SK-N-SH (cell line): Measurements from ENCODE around the gene ATE1. TPM values are rescaled to one million over a fixed set of nuclear protein-coding genes. Genes with fewer than 3 reads are reported as not detected.

ENCODE experiments used
- CTCF ChIA-PET: fragments of 300-600, 350-600 bp; formaldehyde crosslinking; extraction: SDS; loops from one replicate; lab custom pipeline; 2021; lab: Yijun Ruan, JAX
- POLR2A ChIA-PET: fragments of 350-600 bp; sonication (Branson Sonifier 250); formaldehyde crosslinking; extraction: SDS; loops from one replicate; lab custom pipeline; 2020; ENCODE audit warnings: antibody characterized with exemption, inconsistent platforms; lab: Yijun Ruan, JAX
- DNase-seq: peaks from one replicate; pipeline ENCODE4 v3.0.0; 2012
- H2AFZ ChIP-seq: fragments of 200-600 bp; sonication (generic); 2 replicates; pipeline ENCODE4 v1.8.1; 2016; ENCODE audit warnings: antibody characterized with exemption, mild to moderate bottlenecking, low read depth
- H3F3A ChIP-seq: fragments of 200-600 bp; sonication (generic); replicated peaks from 2 replicates; pipeline ENCODE3; 2016; ENCODE audit warnings: antibody characterized with exemption, mild to moderate bottlenecking; ENCODE audit not compliant: insufficient read depth
- H3K27ac ChIP-seq, 2 experiments: fragments of 200-500 bp in 1 of 2; fragments of 200-600 bp in 1 of 2; sonication (Bioruptor generic) in 1 of 2; sonication (generic), shearing (Covaris generic) in 1 of 2; 2 replicates each; pipeline versions ENCODE4 v1.5.1 to v1.6.1; 2014 to 2016; ENCODE audit warnings: low read depth in 2 of 2, inconsistent platforms in 1 of 2, low read length in 1 of 2, mild to moderate bottlenecking in 1 of 2, mixed read lengths in 1 of 2
- H3K27me3 ChIP-seq: fragments of 200-600 bp; sonication (generic), shearing (Covaris generic); 2 replicates; pipeline ENCODE4 v1.6.1; 2016; ENCODE audit warnings: mixed run types; ENCODE audit not compliant: insufficient read depth
- H3K36me3 ChIP-seq, 2 experiments: fragments of 200-500 bp in 1 of 2; fragments of 200-600 bp in 1 of 2; sonication (Bioruptor generic) in 1 of 2; sonication (generic) in 1 of 2; replicated peaks in 1 of 2; 2 replicates each; pipeline versions ENCODE3 to v1.5.1; 2014 to 2016; ENCODE audit warnings: low read length in 1 of 2, mild to moderate bottlenecking in 1 of 2; ENCODE audit not compliant: insufficient read depth in 2 of 2, control insufficient read depth in 1 of 2
- H3K4me1 ChIP-seq, 2 experiments: fragments of 200-500 bp in 1 of 2; fragments of 200-600 bp in 1 of 2; sonication (Bioruptor generic) in 1 of 2; sonication (generic), shearing (Covaris generic) in 1 of 2; 2 replicates each; pipeline versions ENCODE4 v1.5.1 to v1.6.1; 2014 to 2016; ENCODE audit warnings: low read depth in 1 of 2, low read length in 1 of 2, mixed run types in 1 of 2; ENCODE audit not compliant: insufficient read depth in 2 of 2, control insufficient read depth in 1 of 2
- H3K4me2 ChIP-seq: fragments of 200-600 bp; sonication (generic), shearing (Covaris generic); 2 replicates; pipeline ENCODE4 v1.6.1; 2017; ENCODE audit warnings: mixed run types
- H3K4me3 ChIP-seq, 2 experiments: fragments of 200-500 bp in 1 of 2; fragments of 200-600 bp in 1 of 2; sonication (Bioruptor generic) in 1 of 2; sonication (generic), shearing (Covaris generic) in 1 of 2; 2 replicates each; pipeline versions ENCODE4 v1.5.1 to v1.8.1; 2014 to 2016; ENCODE audit warnings: low read depth in 2 of 2, inconsistent platforms in 1 of 2, low read length in 1 of 2, mild to moderate bottlenecking in 1 of 2, mixed read lengths in 1 of 2, moderate library complexity in 1 of 2
- H3K79me2 ChIP-seq: fragments of 200-600 bp; sonication (generic); 2 replicates; pipeline ENCODE4 v1.8.1; 2017; ENCODE audit warnings: mild to moderate bottlenecking; ENCODE audit not compliant: insufficient read depth
- H3K9ac ChIP-seq: fragments of 200-600 bp; sonication (generic); 2 replicates; pipeline ENCODE4 v1.6.1; 2017; ENCODE audit warnings: mixed run types
- H3K9me2 ChIP-seq: fragments of 200-600 bp; sonication (generic); 2 replicates; pipeline ENCODE4 v1.6.1; 2017; ENCODE audit warnings: mixed run types
- H3K9me3 ChIP-seq: fragments of 200-600 bp; sonication (generic); 2 replicates; pipeline ENCODE4 v1.6.1; 2017; ENCODE audit warnings: mixed run types, mild to moderate bottlenecking, moderate library complexity
- H4K20me1 ChIP-seq: fragments of 200-600 bp; sonication (generic); 2 replicates; pipeline ENCODE4 v1.6.1; 2017; ENCODE audit warnings: mild to moderate bottlenecking, mixed run types; ENCODE audit not compliant: insufficient read depth
- CHD2 ChIP-seq: fragments of 150-350 bp; IDR thresholded peaks from 2 replicates; pipeline ENCODE4 v1.6.1; 2018; ENCODE audit warnings: low read length; ENCODE audit not compliant: partially characterized antibody
- CTCF ChIP-seq: fragments of 200-600 bp; sonication (generic); IDR thresholded peaks from 2 replicates; pipeline ENCODE4 v1.6.1; 2017; ENCODE audit warnings: antibody characterized with exemption, mild to moderate bottlenecking, moderate library complexity
- ELF1 ChIP-seq: IDR thresholded peaks from 2 replicates; pipeline ENCODE4 v1.4.0; 2012
- EZH2phosphoT487 ChIP-seq: fragments of 200-600 bp; sonication (generic); IDR thresholded peaks from 2 replicates; pipeline ENCODE4 v1.6.1; 2017; ENCODE audit warnings: low read depth, mixed run types, mild to moderate bottlenecking, antibody characterized with exemption, moderate library complexity, borderline replicate concordance
- FOSL2 ChIP-seq: IDR thresholded peaks from 2 replicates; pipeline ENCODE4 v1.4.0; 2012; ENCODE audit warnings: low read depth, mild to moderate bottlenecking, moderate library complexity, borderline replicate concordance
- MAX ChIP-seq: IDR thresholded peaks from 2 replicates; pipeline ENCODE4 v1.4.0; 2012; ENCODE audit warnings: low read depth
- NRF1 ChIP-seq: IDR thresholded peaks from 2 replicates; pipeline ENCODE4 v1.6.1; 2012; ENCODE audit warnings: low read depth, mild to moderate bottlenecking, low read length
- PBX3 ChIP-seq: IDR thresholded peaks from 2 replicates; pipeline ENCODE4; 2012
- POLR2AphosphoS5 ChIP-seq: IDR thresholded peaks from 2 replicates; pipeline ENCODE4 v1.6.1; 2012; ENCODE audit warnings: low read depth, low read length
- RCOR1 ChIP-seq: fragments of 150-350 bp; IDR thresholded peaks from 2 replicates; pipeline ENCODE4 v1.6.1; 2017; ENCODE audit warnings: antibody characterized with exemption, low read length
- RFX5 ChIP-seq: IDR thresholded peaks from 2 replicates; pipeline ENCODE4 v1.6.1; 2012; ENCODE audit warnings: mild to moderate bottlenecking, improper control_type of control experiment, low read length
- RXRA ChIP-seq: IDR thresholded peaks from 2 replicates; pipeline ENCODE4 v1.4.0; 2012; ENCODE audit warnings: low read depth, mild to moderate bottlenecking, borderline replicate concordance
- SMC3 ChIP-seq: IDR thresholded peaks from 2 replicates; pipeline ENCODE4 v1.6.1; 2012; ENCODE audit warnings: low read depth, low read length, improper control_type of control experiment
- TAF1 ChIP-seq: IDR thresholded peaks from 2 replicates; pipeline ENCODE4 v1.6.1; 2012; ENCODE audit warnings: low read depth, mild to moderate bottlenecking, low read length, moderate library complexity, borderline replicate concordance
- TCF12 ChIP-seq: IDR thresholded peaks from 2 replicates; pipeline ENCODE4 v1.4.0; 2012
- USF2 ChIP-seq: fragments of 150-350 bp; IDR thresholded peaks from 2 replicates; pipeline ENCODE4 v1.6.1; 2017; ENCODE audit warnings: antibody characterized with exemption, low read length, low read depth, borderline replicate concordance
- ZBTB33 ChIP-seq: IDR thresholded peaks from 2 replicates; pipeline ENCODE4 v1.4.0; 2012; ENCODE audit warnings: low read depth, borderline replicate concordance
- WGBS: methylation state at CpG from one replicate; pipeline ENCODE4 v1.1.6; 2017; ENCODE audit warnings: low lambda C conversion rate; 5-methylcytosine and 5-hydroxymethylcytosine counted together
- polyA plus RNA-seq, 3 experiments: library from polyadenylated mRNA; depleted of rRNA; stranded (reverse); fragments of >200 nt; gene quantifications; 2 replicates each; pipeline ENCODE4 v1.2.3, GENCODE V29; 2012

ATE1 gene
- polyA plus RNA-seq, 1 of the 3 experiments (the other 2 are of a cell fraction) = 6.3 TPM

GRCh38 chr10:121713486-121713885, 214.3 kb downstream of the ATE1 start:
- Histone ChIP-seq H3K4me3 (no peak overlapping the region), H3F3A (peaks cover 4% of the 10 kb centered on the region), H3K79me2 (no peaks in the 10 kb centered on the region), H3K9me2 (no peaks in the 10 kb centered on the region), H3K9ac (no peak overlapping the region), H4K20me1 (no peaks in the 10 kb centered on the region), H3K4me2 (no peak overlapping the region), H2AFZ (no peak overlapping the region), H3K4me1 (peaks cover 0 to 19% of the 10 kb centered on the region in 2 experiments; a peak in 2 of 4 replicates), H3K36me3 (no peaks in the 10 kb centered on the region), H3K27ac (no peak overlapping the region), H3K27me3 (no peaks in the 10 kb centered on the region)
- ChIA-PET POLR2A (no interaction called here), CTCF (interaction anchor here (0.7 to 2.0 kb wide), 4 partner anchors 17 to 116 kb away, joined by 3 to 6 read pairs (median 4); no protein-coding TSS in a partner anchor)
- 60% methylated on average over 5 of the region's 5 CpGs for WGBS
- no peak for DNase-seq
- no peak for TF ChIP-seq TCF12
- no peak for TF ChIP-seq MAX
- TF ChIP-seq, all 33 proteins: peak for 0
- H3K9me3 ChIP-seq = no peaks in the 10 kb centered on the region

GRCh38 chr10:121710971-121711370, 216.9 kb downstream of the ATE1 start:
- H3K9ac ChIP-seq = no peak overlapping the region
- DNase-seq = peak; percentile 38
- H3K36me3 ChIP-seq = no peaks in the 10 kb centered on the region
- no peak overlapping the region for H3K4me3 ChIP-seq
- H3K27ac ChIP-seq = peak overlapping the region in 1 of 2 experiments; percentile 90; a peak in 2 of 4 replicates
- H4K20me1 ChIP-seq = no peaks in the 10 kb centered on the region
- no peaks in the 10 kb centered on the region for H3K27me3 ChIP-seq
- no peak for TF ChIP-seq PBX3
- TF ChIP-seq ZBTB33 = no peak
- no peak for TF ChIP-seq RFX5
- TF ChIP-seq EZH2phosphoT487 = no peak
- no peak for TF ChIP-seq MAX
- TF ChIP-seq CTCF = no peak
- TF ChIP-seq CHD2 = no peak
- TF ChIP-seq USF2 = no peak
- TF ChIP-seq FOSL2 = no peak
- TF ChIP-seq NRF1 = no peak
- TF ChIP-seq ELF1 = no peak
- no peak for TF ChIP-seq RCOR1
- TF ChIP-seq POLR2AphosphoS5 = no peak
- no peak for TF ChIP-seq RXRA
- no peak for TF ChIP-seq SMC3
- no peak for TF ChIP-seq TAF1
- WGBS = 64% methylated on average over 7 of the region's 7 CpGs
- peaks cover 4% of the 10 kb centered on the region for H3F3A ChIP-seq
- no peaks in the 10 kb centered on the region for H3K79me2 ChIP-seq
- ChIA-PET CTCF (interaction anchor here (0.9 to 2.6 kb wide), 5 partner anchors 13 to 1106 kb away, joined by 3 to 13 read pairs (median 3); no protein-coding TSS in a partner anchor), POLR2A (no interaction called here)
- no peak overlapping the region for H3K4me2 ChIP-seq
- H3K9me3 ChIP-seq = no peaks in the 10 kb centered on the region
- no peak overlapping the region for H2AFZ ChIP-seq
- H3K4me1 ChIP-seq = peaks cover 0 to 19% of the 10 kb centered on the region in 2 experiments; a peak in 2 of 4 replicates
- no peaks in the 10 kb centered on the region for H3K9me2 ChIP-seq
